ENCODE results near the gene TRMT2A.

DNA sequence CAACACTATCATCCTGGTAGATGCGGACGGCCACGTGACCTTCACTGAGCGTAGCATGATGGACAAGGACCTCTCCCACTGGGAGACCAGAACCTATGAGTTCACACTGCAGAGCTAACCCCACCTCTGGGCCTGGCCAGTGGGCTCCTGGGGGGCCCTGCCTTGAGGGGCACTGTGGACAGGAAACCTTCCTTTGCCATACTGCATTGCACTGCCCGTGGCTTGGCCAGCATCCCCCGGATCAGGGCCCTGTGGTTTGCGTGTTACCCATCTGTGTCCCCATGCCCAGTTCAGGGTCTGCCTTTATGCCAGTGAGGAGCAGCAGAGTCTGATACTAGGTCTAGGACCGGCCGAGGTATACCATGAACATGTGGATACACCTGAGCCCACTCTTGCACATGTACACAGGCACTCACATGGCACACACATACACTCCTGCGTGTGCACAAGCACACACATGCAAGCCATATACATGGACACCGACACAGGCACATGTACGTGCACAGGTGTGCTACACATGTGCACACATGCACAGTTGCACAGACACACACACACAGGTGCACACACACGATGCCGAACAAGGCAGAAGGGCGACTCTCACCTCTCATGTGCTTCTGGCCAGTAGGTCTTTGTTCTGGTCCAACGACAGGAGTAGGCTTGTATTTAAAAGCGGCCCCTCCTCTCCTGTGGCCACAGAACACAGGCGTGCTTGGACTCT lies 52.3 kb downstream of the TRMT2A start:
- TF ChIP-seq CTCF (IDR thresholded peaks at IDR 0.05; ENCODE audit: insufficient read depth, low read length, poor library complexity, severe bottlenecking) = no peak
- TF ChIP-seq EZH2phosphoT487 (conservative IDR thresholded peaks at IDR 0.05; ENCODE audit: low read length) = no peak

Data from SU-DHL-6 (cell line).